Stimulated activated CD8-positive, alpha-beta memory T cell treated with anti-CD3 and anti-CD28 coated beads, Interleukin-7, amount 100 ng/mL, for 24 hours (primary cell): ENCODE results near the gene PIR.

ENCODE experiments used
- DNase-seq: peaks from one replicate; pipeline ENCODE4 v3.0.0-alpha.2; 2020; ENCODE audit warnings: low read depth

Gene PIR

DNA sequence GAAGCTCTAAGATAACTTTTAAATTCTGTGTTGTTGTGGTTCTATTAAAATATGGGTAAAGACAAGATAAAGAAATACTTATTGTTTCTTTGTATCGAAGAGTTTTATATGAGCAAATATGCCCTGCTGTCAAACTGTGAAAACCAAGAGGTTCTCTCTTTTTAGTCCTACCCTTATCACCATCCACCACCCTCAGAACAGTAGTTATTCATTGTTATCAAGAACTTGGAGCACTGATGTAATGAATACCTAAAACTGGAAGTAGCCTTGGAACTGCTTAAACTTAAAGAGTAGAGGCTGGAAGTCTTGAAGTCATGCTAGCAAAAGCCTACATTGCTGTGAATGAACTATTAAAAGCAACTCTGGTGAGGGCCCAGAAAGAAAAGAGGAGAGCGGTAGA is 9.2 kb downstream of the PIR start:
- no peak for DNase-seq

DNA sequence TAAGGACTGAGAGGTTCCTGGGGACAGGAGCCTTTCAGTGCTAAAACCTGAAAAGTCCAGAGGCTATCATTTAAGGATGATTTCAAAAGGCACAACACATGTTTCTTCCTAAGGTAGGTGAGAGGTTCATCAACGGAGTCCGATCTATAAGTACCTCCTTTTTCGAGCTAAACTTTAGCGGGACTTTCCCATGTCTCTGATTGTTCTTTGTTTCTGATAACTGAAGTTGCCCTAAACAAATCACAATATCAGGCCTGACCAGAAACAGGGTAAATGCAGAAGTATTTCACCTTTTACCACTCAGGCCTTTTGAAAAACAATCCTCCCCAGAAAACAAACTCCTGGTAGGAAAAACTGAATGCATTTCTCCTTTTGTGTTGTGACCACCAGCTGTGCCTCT is 17.6 kb downstream of the PIR start:
- no peak for DNase-seq

- DNase-seq = no peak
These were observed 18.1 kb downstream of the PIR start for GRCh38 chrX:15475021-15475420.

GRCh38 chrX:15474028-15474427 is 19.1 kb downstream of the PIR start:
- DNase-seq = no peak

GRCh38 chrX:15472531-15472930 is 20.6 kb downstream of the PIR start:
- no peak for DNase-seq

DNA sequence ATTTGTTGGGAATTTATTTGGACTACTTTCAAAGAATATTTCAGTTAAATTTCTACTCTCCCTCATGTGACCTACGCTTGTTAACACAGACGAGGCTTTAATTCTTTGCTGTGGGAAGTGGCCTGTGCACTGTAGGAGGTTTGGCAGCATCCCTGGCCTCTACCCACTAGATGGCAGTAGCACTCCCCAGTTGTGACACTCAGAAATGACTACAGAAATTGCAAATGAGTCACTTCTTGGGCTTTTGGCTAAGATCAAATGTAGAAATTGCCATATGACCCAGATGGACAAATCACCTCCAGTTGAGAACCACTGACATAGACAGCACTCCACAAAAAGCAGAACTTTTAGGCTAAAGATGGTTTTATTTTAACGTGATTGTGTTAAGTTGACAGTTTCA is 22.1 kb downstream of the PIR start:
- no peak for DNase-seq

GRCh38 chrX:15469613-15470012 is 23.5 kb downstream of the PIR start:
- DNase-seq = no peak

- no peak for DNase-seq
These were observed 25.1 kb downstream of the PIR start for GRCh38 chrX:15468036-15468435.

DNA sequence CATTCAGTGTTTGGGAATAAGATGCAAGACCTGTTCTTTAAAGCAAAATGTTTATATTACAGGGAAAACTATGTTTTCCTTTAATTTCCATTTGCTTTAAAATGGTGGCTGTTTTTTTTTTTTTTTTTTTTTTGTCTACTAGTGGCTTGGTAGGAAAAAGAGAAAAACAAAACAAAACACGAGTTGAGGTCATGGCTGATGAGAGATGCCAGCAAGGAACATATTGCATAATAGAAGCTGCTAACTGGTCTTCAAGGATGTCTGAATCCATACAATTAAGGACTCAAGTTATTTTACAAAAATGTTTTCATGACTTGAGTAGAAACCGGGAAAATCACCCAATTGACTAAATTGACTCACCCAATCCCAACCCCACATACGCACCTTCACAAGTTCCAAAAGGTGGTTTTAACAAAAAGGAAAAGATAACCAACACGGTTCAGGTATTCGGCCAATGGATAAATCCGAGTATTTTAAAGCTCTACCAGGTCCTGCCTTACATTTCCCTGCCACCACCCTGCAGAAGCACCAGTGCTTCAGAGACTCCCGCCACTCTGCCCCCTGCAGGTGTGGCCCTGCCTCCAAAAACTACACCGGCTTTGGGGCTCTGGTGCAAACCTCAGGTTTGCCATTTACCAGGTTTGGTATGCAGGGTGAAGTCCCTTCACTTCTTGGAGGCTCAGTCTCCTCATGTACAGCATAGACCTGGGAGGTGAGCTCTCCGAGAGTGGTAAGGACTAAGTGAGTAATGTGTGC is 27.1 kb downstream of the PIR start:
- no peak for DNase-seq

GRCh38 chrX:15465347-15465746 is 27.8 kb downstream of the PIR start:
- DNase-seq = no peak

DNA sequence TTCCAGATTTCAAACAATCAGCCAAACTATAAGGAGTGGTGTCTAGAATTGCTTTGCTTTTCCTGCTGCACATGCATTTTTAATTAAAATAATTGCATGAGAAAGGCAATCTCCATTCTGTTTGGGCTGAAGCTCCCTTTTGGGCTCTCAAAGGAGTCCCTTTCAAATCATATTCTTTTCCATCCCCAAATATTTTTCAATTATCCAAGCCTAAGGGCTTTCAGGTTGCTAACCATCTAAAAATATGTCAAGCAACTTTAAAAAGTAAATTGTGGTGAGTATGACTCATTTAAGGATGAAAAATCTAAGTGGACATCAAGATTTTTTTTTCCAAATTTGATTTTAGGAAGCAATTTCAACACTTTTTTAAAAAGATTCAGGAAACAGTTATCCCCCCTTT is 28.4 kb downstream of the PIR start:
- DNase-seq = no peak

DNA sequence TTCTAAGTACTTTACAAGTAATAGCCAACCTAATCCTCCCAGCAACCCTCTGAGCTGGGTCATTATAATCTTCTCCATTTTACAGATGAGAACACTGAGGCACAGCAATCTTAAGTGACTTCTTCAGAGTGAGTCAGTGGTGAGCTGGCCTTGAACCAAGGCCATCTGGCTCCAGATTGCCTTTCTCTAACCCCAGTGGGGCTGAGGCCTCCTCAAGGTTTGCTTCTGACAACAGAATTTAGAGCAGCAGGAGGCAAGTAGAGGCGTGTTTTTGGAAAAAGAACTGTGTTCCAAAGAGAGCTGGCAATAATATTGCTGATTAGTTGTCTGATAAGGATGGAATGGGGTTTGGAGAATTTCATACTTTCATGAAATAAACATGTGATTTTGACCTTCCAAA is 41.2 kb downstream of the PIR start:
- no peak for DNase-seq

- no peak for DNase-seq
These were observed 45.0 kb downstream of the PIR start for GRCh38 chrX:15448010-15448639.

- DNase-seq = no peak
These were observed 51.7 kb downstream of the PIR start for GRCh38 chrX:15441464-15441863.

DNA sequence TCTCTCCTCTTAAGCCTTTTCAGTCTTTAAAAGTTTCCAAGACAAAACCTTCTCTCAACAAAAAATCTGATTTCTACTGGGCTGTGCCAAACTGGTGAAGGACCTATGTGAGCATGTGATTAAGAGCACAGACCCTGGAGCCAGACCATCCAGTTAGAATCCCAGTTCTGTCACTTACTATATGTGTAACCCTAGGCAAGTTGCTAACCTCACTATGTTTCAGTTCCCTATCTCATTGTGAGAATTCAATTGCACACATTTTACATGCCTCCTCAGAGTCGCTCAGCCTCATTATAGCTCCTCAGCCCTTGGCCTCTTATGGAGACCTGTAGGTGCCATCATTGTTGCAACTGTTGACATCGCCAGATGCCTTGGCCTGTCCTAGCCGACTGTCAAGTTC is 54.8 kb downstream of the PIR start:
- DNase-seq = no peak

DNA sequence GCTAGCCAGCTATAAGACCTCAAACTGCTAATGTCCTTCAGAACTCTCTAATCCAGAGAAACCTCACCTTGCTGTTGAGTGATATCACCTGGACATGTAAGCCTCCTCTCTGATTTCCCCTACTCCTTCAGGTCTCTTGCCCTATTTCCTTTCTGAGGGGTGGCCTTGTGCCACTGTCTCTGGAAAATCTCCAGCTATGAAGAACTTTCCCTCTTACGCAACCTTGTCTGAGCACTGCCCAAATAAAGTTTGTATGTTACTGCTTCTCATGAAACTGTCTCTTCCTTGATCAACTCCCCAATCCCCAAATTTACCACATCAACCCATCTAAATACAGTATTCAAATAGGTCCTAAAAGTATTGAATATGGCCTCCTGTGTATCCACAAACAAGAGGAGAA is 55.4 kb downstream of the PIR start:
- DNase-seq = no peak

DNA sequence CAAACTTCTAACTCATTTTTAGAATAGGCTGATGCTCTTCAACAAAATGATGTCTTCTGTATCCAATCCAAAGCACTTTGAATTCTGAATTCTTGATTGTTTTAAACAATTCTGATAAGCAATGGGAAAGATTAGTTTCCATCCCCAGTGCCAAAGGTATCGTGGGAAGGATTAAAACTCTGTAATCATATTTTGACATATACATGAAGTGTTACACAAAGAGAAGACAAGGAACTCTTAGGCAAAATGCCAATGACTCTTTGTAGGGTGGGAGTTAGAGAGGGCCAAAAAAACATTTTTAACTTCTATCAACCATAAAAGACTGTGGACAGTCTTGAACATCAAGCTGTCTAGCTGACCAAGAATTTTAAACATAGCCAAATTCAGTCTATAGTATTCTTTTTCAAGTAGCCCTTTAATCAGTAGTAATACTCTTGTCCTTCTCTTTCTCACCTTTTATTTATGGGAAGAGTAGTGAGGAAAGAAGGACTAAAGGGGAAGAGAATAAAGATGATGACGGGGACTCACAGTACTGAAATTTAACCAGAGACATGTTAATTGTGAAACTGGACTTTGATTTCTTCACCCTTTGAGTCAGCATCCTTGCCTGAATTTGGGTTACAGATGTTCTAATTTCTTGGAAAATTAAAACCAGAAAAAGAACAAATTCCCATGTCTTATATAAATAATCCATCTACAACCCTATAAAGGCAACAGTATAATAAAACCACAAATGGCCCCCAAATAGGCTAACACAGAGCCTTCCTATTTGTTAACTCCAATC is 57.1 kb downstream of the PIR start:
- no peak for DNase-seq

DNA sequence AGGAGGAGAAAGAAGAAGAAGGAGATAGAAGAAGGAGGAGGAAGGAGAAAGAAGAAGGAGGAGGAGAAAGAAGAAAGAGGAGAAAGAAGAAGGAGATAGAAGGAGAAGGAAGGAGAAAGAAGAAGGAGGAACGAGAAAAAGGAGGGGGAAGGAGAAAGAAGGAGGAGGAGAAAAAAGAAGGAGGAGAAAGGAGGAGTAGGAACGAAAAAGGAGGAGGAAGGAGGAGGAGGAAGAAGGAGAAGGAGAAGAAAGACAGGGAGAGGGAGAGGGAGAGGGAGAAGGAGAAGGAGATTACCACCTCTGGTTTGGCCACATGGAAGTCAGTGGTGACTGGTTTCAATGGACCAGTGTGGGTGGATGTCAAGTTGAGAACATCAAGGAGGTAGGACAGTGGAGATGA is 58.9 kb downstream of the PIR start:
- no peak for DNase-seq

- DNase-seq = no peak
These were observed 62.5 kb downstream of the PIR start for GRCh38 chrX:15430584-15430983.

- no peak for DNase-seq
These were observed 63.1 kb downstream of the PIR start for GRCh38 chrX:15430076-15430475.

DNA sequence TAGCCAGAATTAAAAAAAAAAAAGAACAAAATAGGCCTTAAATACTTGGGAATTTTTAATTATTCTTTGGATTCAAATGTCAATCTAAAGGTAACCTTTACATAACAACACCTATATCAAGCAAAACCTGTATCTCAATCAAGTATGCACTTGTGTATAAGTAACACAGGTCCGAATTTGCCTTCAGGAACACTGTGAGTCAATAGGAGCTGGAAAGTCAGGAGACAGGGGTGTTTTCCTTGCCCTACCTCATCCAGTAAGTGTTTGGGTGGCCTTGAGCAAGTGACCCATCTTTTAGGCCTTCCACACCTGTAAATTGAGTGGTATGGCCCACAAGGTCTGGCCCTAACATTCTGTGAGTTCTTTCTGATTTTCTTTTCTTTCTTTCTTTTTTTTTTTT is 68.1 kb downstream of the PIR start:
- no peak for DNase-seq

DNA sequence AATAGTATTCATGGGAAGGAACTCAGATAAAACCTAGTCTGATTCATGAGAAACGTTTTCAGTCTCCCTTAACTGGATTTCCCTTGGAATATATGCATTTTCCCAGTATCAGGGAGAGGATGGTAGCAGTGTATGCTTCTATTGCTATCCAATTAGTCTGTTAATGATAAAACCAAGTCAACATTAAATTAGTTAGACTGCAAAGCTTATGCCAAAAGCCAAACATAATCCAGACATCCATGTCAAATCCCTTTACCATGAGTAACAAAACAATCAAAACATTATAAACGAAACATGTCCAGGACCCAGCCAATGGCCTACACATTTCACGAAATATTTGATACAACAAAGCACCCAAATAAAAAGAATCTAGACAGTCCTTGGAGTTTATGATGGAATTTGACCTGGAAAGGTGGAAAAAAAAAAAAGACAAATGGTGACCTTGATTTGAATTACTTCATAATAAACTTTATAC is 74.4 kb downstream of the PIR start:
- no peak for DNase-seq

- DNase-seq = no peak
These were observed 75.0 kb downstream of the PIR start for GRCh38 chrX:15418041-15418706.
